HepG2 (cell line): ENCODE data around the gene PLD1. TPM values are rescaled to one million over a fixed set of nuclear protein-coding genes. Genes with fewer than 3 reads are reported as not detected.

Experiments
- ATRX ChIP-seq: sonication (generic); formaldehyde crosslinking; IDR thresholded peaks from 2 replicates; pipeline ENCODE4 v1.4.0; 2020; ENCODE audit warnings: missing genetic modification reagents, borderline replicate concordance
- DNMT1 ChIP-seq: sonication (generic); formaldehyde crosslinking; IDR thresholded peaks from 2 replicates; pipeline ENCODE4 v1.5.1; 2020; ENCODE audit warnings: mild to moderate bottlenecking, missing genetic modification reagents
- ESRRA ChIP-seq: sonication (generic); formaldehyde crosslinking; IDR thresholded peaks from 2 replicates; pipeline ENCODE4 v1.5.1; 2020; ENCODE audit warnings: mild to moderate bottlenecking, low read depth, missing genetic modification reagents
- FOXK2 ChIP-seq: fragments of 450-650 bp; IDR thresholded peaks from 2 replicates; pipeline ENCODE4 v1.6.1; 2016
- GABPA ChIP-seq, 2 experiments: IDR thresholded peaks; 2 replicates each; pipeline ENCODE4 v1.6.1; 2011 to 2016; ENCODE audit warnings: low read depth in 2 of 2, low read length in 1 of 2, missing biosample characterization in 1 of 2, missing genetic modification characterization in 1 of 2
- HIVEP1 ChIP-seq: sonication (generic); formaldehyde crosslinking; IDR thresholded peaks from 2 replicates; pipeline ENCODE4 v1.4.0; 2020; ENCODE audit warnings: mild to moderate bottlenecking, missing genetic modification reagents
- JDP2 ChIP-seq: sonication (generic); formaldehyde crosslinking; IDR thresholded peaks from 2 replicates; pipeline ENCODE4 v1.8.1; 2022; ENCODE audit warnings: missing genetic modification reagents, borderline replicate concordance
- KAT8 ChIP-seq: IDR thresholded peaks from 2 replicates; pipeline ENCODE4 v1.6.1; 2016; ENCODE audit warnings: missing genetic modification reagents, missing compliant biosample characterization
- MIER2 ChIP-seq: IDR thresholded peaks from 2 replicates; pipeline ENCODE4 v1.6.1; 2016; ENCODE audit warnings: missing biosample characterization, missing genetic modification reagents
- NFKB2 ChIP-seq: sonication (generic); formaldehyde crosslinking; IDR thresholded peaks from 2 replicates; pipeline ENCODE4 v1.4.0; 2020; ENCODE audit warnings: missing genetic modification reagents, borderline replicate concordance
- PHF8 ChIP-seq: sonication (generic); formaldehyde crosslinking; IDR thresholded peaks from 2 replicates; pipeline ENCODE4 v1.5.0; 2020; ENCODE audit warnings: missing genetic modification reagents
- SPEN ChIP-seq: sonication (generic); formaldehyde crosslinking; IDR thresholded peaks from 2 replicates; pipeline ENCODE4 v1.5.1; 2020; ENCODE audit warnings: low read depth, mild to moderate bottlenecking, missing genetic modification reagents
- XBP1 ChIP-seq: sonication (generic); formaldehyde crosslinking; IDR thresholded peaks from 2 replicates; pipeline ENCODE4 v1.5.0; 2020; ENCODE audit warnings: missing genetic modification reagents
- ZBTB20 ChIP-seq: sonication (generic); formaldehyde crosslinking; IDR thresholded peaks from 2 replicates; pipeline ENCODE4 v1.8.1; 2023; ENCODE audit warnings: missing genetic modification reagents, low read depth, mild to moderate bottlenecking, borderline replicate concordance
- ZNF333 ChIP-seq: sonication (generic); formaldehyde crosslinking; IDR thresholded peaks from 2 replicates; pipeline ENCODE4 v1.4.0; 2020; ENCODE audit warnings: mild to moderate bottlenecking, missing genetic modification reagents, borderline replicate concordance
- ZNF431 ChIP-seq: sonication (generic); formaldehyde crosslinking; IDR thresholded peaks from 2 replicates; pipeline ENCODE4 v1.9.0; 2022; ENCODE audit warnings: missing genetic modification reagents, low read depth, mild to moderate bottlenecking, borderline replicate concordance
- ZNF660 ChIP-seq: sonication (generic); formaldehyde crosslinking; IDR thresholded peaks from 2 replicates; pipeline ENCODE4 v1.5.1; 2020; ENCODE audit warnings: mild to moderate bottlenecking, low read depth, missing genetic modification reagents, borderline replicate concordance
- ZNF749 ChIP-seq: sonication (generic); formaldehyde crosslinking; IDR thresholded peaks from 2 replicates; pipeline ENCODE4 v1.8.0; 2022; ENCODE audit warnings: mild to moderate bottlenecking, missing genetic modification reagents, moderate library complexity, borderline replicate concordance
- ZNF775 ChIP-seq: sonication (generic); formaldehyde crosslinking; IDR thresholded peaks from 2 replicates; pipeline ENCODE4 v1.4.0; 2020; ENCODE audit warnings: missing genetic modification reagents, mild to moderate bottlenecking, moderate library complexity, borderline replicate concordance
- polyA plus RNA-seq, 8 experiments: library from polyadenylated mRNA; depleted of rRNA in 3 of 8; stranded (reverse) in 7 of 8; unstranded in 1 of 8; fragments of >200 nt; fragmentation: Illumina TruSeq in 4 of 8; extraction: Trizol in 4 of 8; gene quantifications; 2 replicates each; pipeline versions ENCODE4 v1.2.1 to v1.2.3, GENCODE V29; 2011 to 2016; ENCODE audit warnings: low read depth in 4 of 8, missing spikeins in 1 of 8, mixed read lengths in 1 of 8; ENCODE audit not compliant: insufficient read depth in 1 of 8
- total RNA-seq, 5 experiments: library from RNA; depleted of rRNA; stranded (reverse); fragments of >200 nt; fragmentation: Illumina TruSeq; extraction: Trizol; gene quantifications; 2 replicates each; pipeline ENCODE4 v1.2.3, GENCODE V29; 2016; ENCODE audit warnings: low read depth in 1 of 5
- TF ChIP-seq, protein P1 (sequence below): IDR thresholded peaks from 2 replicates; pipeline ENCODE4 v1.6.1; 2016; ENCODE audit warnings: missing biosample characterization, missing genetic modification reagents, low read depth
- TF ChIP-seq, protein P2 (sequence below): sonication (generic); formaldehyde crosslinking; conservative IDR thresholded peaks from 2 replicates; pipeline ENCODE4 v1.4.0; 2020; ENCODE audit warnings: missing genetic modification reagents
- TF ChIP-seq, protein P3 (sequence below): sonication (generic); formaldehyde crosslinking; IDR thresholded peaks from 2 replicates; pipeline ENCODE4 v1.4.0; 2020; ENCODE audit warnings: mild to moderate bottlenecking, low read depth, missing genetic modification reagents
- TF ChIP-seq, protein P4 (sequence below): sonication (generic); formaldehyde crosslinking; IDR thresholded peaks from 2 replicates; pipeline ENCODE4 v1.5.0; 2020; ENCODE audit warnings: mild to moderate bottlenecking, missing genetic modification reagents, borderline replicate concordance
- TF ChIP-seq, protein P5 (sequence below): IDR thresholded peaks from 2 replicates; pipeline ENCODE4 v1.6.1; 2012; ENCODE audit warnings: inconsistent platforms

PLD1 gene
- total and polyA plus RNA-seq, 2 of the 13 experiments (the other 11 are each of a cell fraction or from before 2014, with no cell fraction given) = 27.1 to 59.4 TPM

DNA sequence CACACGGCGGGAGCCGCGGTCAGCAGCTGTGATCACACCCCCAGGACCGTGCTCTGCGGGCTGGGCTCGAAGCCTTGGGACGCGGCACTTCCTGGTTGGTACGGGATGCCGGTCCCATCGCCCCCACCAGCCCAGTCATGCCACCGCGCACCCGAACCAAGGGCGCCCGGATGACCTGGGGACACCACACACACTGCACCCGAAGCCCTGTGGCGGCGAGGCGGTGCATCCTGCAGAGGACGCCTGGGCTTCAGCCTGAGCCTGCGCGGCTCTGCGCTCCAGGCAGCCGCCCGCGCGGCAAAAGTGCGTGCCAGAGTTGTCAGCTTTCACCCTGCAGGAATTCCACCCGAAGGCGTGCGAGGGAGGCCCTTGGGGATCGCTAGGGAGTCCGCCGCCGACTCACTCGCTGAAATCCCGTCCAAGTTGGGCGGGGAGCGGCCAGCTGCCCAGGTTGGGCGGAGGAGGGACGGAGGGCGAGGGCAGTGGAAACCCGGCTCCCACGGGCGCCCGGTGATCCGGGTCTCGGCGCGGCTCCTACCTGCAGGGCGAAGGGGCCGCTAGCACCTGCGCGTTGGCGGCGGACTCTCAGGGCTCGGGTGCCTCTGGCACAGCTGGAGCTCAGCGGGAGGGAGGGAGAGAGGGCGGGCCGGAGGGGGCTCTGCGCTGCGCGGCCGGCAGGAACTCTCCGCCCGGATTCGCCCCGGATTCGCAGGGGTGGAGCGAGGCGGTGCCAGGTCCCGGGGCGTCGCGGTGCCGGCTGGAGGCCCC lies at the start of gene PLD1 (continued):
- TF ChIP-seq JDP2 (no peak; the same call in 1 of the 2 replicates), ZNF749 (no peak), HIVEP1 (CRISPR knock-in tag) (peak; percentile 90), XBP1 (CRISPR knock-in tag) (0 out of 2 replicates have a peak, but pooled peaks have one; percentile 16), ZNF660 (CRISPR knock-in tag) (0 out of 2 replicates have a peak, but pooled peaks have one; percentile 56), GABPA (IDR thresholded peaks at IDR 0.05; ENCODE audit: low read depth, low read length) (no peak), GABPA (CRISPR knock-in tag; IDR thresholded peaks at IDR 0.05; ENCODE audit: low read depth) (no peak), KAT8 (CRISPR knock-in tag) (peak; percentile 69; the same call in 1 of the 2 replicates), MIER2 (CRISPR knock-in tag) (peak; percentile 53; the same call in 1 of the 2 replicates), DNMT1 (CRISPR knock-in tag) (no peak), ZNF333 (CRISPR knock-in tag) (peak; percentile 96), ZNF431 (CRISPR knock-in tag) (peak; percentile 78), ZNF775 (CRISPR knock-in tag) (0 out of 2 replicates have a peak, but pooled peaks have one; percentile 57), ATRX (CRISPR knock-in tag) (no peak), PHF8 (CRISPR knock-in tag) (peak; percentile 48), ESRRA (peak; percentile 86; the same call in 1 of the 2 replicates), SPEN (CRISPR knock-in tag) (peak; percentile 29; the same call in 1 of the 2 replicates), NFKB2 (CRISPR knock-in tag) (no peak), ZBTB20 (CRISPR knock-in tag) (peak; percentile 77; the same call in 1 of the 2 replicates), FOXK2 (no peak)
- TF ChIP-seq, protein P1, sequence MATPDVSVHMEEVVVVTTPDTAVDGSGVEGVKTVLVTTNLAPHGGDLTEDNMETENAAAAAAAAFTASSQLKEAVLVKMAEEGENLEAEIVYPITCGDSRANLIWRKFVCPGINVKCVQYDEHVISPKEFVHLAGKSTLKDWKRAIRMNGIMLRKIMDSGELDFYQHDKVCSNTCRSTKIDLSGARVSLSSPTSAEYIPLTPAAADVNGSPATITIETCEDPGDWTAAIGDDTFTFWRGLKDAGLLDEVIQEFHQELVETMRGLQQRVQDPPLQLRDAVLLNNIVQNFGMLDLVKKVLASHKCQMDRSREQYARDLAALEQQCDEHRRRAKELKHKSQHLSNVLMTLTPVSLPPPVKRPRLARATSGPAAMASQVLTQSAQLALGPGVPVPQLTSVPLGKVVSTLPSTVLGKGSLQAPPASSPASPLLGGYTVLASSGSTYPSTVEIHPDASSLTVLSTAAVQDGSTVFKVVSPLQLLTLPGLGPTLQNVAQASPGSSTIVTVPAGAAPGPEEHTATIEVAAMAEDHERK = 0 out of 2 replicates have a peak, but pooled peaks have one; percentile 21
- TF ChIP-seq, protein P2, sequence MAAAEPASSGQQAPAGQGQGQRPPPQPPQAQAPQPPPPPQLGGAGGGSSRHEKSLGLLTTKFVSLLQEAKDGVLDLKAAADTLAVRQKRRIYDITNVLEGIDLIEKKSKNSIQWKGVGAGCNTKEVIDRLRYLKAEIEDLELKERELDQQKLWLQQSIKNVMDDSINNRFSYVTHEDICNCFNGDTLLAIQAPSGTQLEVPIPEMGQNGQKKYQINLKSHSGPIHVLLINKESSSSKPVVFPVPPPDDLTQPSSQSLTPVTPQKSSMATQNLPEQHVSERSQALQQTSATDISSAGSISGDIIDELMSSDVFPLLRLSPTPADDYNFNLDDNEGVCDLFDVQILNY (CRISPR knock-in tag) = no peak
- TF ChIP-seq, protein P3, sequence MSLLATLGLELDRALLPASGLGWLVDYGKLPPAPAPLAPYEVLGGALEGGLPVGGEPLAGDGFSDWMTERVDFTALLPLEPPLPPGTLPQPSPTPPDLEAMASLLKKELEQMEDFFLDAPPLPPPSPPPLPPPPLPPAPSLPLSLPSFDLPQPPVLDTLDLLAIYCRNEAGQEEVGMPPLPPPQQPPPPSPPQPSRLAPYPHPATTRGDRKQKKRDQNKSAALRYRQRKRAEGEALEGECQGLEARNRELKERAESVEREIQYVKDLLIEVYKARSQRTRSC = no peak
- TF ChIP-seq, protein P4, sequence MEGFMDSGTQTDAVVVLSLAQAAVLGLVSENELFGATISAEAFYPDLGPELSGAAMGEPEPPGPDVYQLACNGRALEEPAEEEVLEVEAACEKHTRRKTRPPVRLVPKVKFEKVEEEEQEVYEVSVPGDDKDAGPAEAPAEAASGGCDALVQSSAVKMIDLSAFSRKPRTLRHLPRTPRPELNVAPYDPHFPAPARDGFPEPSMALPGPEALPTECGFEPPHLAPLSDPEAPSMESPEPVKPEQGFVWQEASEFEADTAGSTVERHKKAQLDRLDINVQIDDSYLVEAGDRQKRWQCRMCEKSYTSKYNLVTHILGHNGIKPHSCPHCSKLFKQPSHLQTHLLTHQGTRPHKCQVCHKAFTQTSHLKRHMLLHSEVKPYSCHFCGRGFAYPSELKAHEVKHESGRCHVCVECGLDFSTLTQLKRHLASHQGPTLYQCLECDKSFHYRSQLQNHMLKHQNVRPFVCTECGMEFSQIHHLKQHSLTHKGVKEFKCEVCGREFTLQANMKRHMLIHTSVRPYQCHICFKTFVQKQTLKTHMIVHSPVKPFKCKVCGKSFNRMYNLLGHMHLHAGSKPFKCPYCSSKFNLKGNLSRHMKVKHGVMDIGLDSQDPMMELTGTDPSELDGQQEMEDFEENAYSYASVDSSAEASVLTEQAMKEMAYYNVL (CRISPR knock-in tag) = peak; percentile 78
- TF ChIP-seq, protein P5, sequence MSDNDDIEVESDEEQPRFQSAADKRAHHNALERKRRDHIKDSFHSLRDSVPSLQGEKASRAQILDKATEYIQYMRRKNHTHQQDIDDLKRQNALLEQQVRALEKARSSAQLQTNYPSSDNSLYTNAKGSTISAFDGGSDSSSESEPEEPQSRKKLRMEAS = peak; percentile 91
